HG03457 (cell line): ENCODE results near the gene SLFN12L.

Source experiments
- ATAC-seq: cut with Tn5 transposase; IDR thresholded peaks from one replicate; pipeline ENCODE4 v1.9.1; 2021; ENCODE audit warnings: moderate number of reproducible peaks; ENCODE audit not compliant: unreplicated experiment

Gene SLFN12L

GRCh38 chr17:35433075-35433894 lies 104.2 kb downstream of the SLFN12L start:
- ATAC-seq, result no peak

GRCh38 chr17:35432176-35433074 lies 105.1 kb downstream of the SLFN12L start, which contains the start of gene SLFN12:
Gene SLFN12, minus strand, starts transcription at chr17:35432500. Its CDS starts 9,472 bp downstream, at chr17:35423028.
- peak; percentile 54 for ATAC-seq

- ATAC-seq, result no peak
Measured at GRCh38 chr17:35429702-35430101, 107.8 kb downstream of the SLFN12L start.

GRCh38 chr17:35428229-35428628 lies 109.2 kb downstream of the SLFN12L start:
- ATAC-seq, result no peak

GRCh38 chr17:35423761-35424160 lies 113.7 kb downstream of the SLFN12L start:
- no peak for ATAC-seq
